ENCODE data around the gene THADA.

THADA gene

DNA sequence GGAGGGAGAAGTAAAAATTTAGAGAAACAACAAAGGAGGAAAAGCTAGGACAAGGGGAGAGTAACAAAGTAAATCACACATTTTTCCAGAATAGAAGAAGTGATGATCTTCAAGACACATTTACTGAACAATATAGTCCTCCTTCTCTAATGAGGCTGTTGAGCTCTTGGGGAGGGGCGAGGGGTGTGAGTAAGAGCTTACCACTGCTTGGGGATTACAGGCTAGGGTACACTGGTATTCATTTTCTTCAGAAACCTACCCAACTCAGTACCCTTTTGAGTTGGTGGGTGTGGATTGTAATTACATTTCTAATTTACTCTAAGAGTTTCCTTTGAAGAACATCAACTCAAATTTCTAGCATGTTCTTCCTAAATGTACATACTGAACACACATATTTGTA lies 211.7 kb downstream of the THADA start:
- Histone ChIP-seq H3K27ac (no peak overlapping the region), H3K4me1 (peaks cover 10% of the 10 kb centered on the region), H3K9me3 (ENCODE audit: control insufficient read depth, low read length) (no peaks in the 10 kb centered on the region), H3K4me2 (ENCODE audit: low read length) (no peak overlapping the region), H3K79me2 (peaks cover 2% of the 10 kb centered on the region), H3K4me3 (ENCODE audit: low read depth, low read length) (no peak overlapping the region), H3K27me3 (ENCODE audit: control insufficient read depth, insufficient read depth, low read length) (no peaks in the 10 kb centered on the region), H2AFZ (no peak overlapping the region), H3K36me3 (ENCODE audit: control insufficient read depth, insufficient read depth, low read length) (no peaks in the 10 kb centered on the region), H3K9ac (no peak overlapping the region)
- TF ChIP-seq, protein P1, sequence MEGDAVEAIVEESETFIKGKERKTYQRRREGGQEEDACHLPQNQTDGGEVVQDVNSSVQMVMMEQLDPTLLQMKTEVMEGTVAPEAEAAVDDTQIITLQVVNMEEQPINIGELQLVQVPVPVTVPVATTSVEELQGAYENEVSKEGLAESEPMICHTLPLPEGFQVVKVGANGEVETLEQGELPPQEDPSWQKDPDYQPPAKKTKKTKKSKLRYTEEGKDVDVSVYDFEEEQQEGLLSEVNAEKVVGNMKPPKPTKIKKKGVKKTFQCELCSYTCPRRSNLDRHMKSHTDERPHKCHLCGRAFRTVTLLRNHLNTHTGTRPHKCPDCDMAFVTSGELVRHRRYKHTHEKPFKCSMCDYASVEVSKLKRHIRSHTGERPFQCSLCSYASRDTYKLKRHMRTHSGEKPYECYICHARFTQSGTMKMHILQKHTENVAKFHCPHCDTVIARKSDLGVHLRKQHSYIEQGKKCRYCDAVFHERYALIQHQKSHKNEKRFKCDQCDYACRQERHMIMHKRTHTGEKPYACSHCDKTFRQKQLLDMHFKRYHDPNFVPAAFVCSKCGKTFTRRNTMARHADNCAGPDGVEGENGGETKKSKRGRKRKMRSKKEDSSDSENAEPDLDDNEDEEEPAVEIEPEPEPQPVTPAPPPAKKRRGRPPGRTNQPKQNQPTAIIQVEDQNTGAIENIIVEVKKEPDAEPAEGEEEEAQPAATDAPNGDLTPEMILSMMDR (IDR thresholded peaks at IDR 0.05), result no peak

DNA sequence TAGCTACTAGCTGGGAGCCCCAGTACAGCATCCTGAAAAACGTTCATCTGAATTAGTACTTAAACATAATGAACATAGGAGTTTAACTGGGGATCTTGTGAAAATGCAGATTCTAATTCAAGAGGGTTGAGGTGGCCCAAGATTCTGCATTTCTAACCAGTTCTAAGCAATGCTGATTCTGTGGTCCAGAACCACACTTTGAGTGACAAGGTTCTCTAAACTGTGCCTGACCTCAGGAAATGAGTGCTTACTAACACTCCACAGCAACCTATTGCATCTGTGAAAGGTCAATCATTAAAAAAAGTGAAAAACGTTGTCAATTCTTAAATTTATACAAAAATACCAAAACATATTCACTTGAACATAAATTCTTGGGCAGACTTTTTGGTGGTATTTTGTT lies 212.3 kb downstream of the THADA start:
- Histone ChIP-seq H3K79me2 (peaks cover 2% of the 10 kb centered on the region), H3K4me2 (ENCODE audit: low read length) (no peak overlapping the region), H3K9me3 (ENCODE audit: control insufficient read depth, low read length) (no peaks in the 10 kb centered on the region), H3K4me3 (ENCODE audit: low read depth, low read length) (no peak overlapping the region), H3K27me3 (ENCODE audit: control insufficient read depth, insufficient read depth, low read length) (no peaks in the 10 kb centered on the region), H3K9ac (no peak overlapping the region), H3K27ac (no peak overlapping the region), H3K4me1 (peaks cover 10% of the 10 kb centered on the region), H3K36me3 (ENCODE audit: control insufficient read depth, insufficient read depth, low read length) (no peaks in the 10 kb centered on the region), H2AFZ (no peak overlapping the region)
- TF ChIP-seq, protein P1 (IDR thresholded peaks at IDR 0.05), result no peak

DNA sequence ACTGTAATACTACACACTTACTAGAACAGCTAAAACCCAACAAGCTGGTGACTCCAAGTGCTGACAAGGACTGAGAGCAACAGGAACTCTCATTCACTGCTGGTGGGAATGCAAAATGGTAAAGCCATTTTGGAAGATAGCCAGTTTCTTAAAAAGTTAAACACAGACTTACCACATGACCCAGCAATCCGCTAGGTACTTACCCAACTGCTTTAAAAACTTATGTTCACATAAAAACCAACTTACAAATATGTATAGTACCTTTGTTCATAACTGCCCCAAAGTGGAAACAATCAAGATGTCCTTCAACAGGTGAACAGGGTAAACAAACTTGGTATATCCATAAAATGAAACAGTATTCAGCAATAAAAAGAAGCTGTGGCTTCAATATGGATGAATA lies 216.3 kb downstream of the THADA start:
- no peak overlapping the region for H3K27ac ChIP-seq
- no peak overlapping the region for H3K9ac ChIP-seq
- H2AFZ ChIP-seq, result no peak overlapping the region
- no peak overlapping the region for H3K4me3 ChIP-seq (ENCODE audit: low read depth, low read length)
- H3K9me3 ChIP-seq (ENCODE audit: control insufficient read depth, low read length), result no peaks in the 10 kb centered on the region
- H3K79me2 ChIP-seq, result peaks cover 2% of the 10 kb centered on the region
- no peaks in the 10 kb centered on the region for H3K27me3 ChIP-seq (ENCODE audit: control insufficient read depth, insufficient read depth, low read length)
- TF ChIP-seq, protein P1 (IDR thresholded peaks at IDR 0.05), result no peak
- peaks cover 16% of the 10 kb centered on the region for H3K4me1 ChIP-seq
- no peaks in the 10 kb centered on the region for H3K36me3 ChIP-seq (ENCODE audit: control insufficient read depth, insufficient read depth, low read length)
- no peak overlapping the region for H3K4me2 ChIP-seq (ENCODE audit: low read length)

DNA sequence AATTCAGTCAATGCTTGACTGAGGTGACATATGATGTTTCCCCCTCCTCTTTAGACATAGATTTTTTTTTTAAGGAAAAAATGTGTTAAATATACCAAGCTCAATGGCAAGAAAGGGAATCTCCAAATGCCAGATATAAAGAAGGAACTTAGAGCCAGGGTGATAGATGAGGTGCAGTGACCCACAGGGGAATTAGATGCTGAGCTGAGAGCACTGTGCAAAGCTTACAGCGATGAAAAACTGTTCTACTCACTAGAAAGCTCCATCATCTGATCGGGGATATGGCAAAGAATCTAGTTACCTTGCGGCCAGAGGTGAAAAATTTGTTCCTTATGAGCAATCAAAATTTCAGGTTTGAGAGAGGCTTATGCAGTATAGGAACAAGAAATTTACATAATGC lies 218.5 kb downstream of the THADA start:
- Histone ChIP-seq H3K9ac (no peak overlapping the region), H3K36me3 (ENCODE audit: control insufficient read depth, insufficient read depth, low read length) (no peaks in the 10 kb centered on the region), H3K4me3 (ENCODE audit: low read depth, low read length) (no peak overlapping the region), H2AFZ (no peak overlapping the region), H3K4me1 (peaks cover 16% of the 10 kb centered on the region), H3K9me3 (ENCODE audit: control insufficient read depth, low read length) (no peaks in the 10 kb centered on the region), H3K27me3 (ENCODE audit: control insufficient read depth, insufficient read depth, low read length) (no peaks in the 10 kb centered on the region), H3K4me2 (ENCODE audit: low read length) (no peak overlapping the region), H3K27ac (no peak overlapping the region), H3K79me2 (peaks cover 2% of the 10 kb centered on the region)
- TF ChIP-seq, protein P1 (IDR thresholded peaks at IDR 0.05), result no peak

DNA sequence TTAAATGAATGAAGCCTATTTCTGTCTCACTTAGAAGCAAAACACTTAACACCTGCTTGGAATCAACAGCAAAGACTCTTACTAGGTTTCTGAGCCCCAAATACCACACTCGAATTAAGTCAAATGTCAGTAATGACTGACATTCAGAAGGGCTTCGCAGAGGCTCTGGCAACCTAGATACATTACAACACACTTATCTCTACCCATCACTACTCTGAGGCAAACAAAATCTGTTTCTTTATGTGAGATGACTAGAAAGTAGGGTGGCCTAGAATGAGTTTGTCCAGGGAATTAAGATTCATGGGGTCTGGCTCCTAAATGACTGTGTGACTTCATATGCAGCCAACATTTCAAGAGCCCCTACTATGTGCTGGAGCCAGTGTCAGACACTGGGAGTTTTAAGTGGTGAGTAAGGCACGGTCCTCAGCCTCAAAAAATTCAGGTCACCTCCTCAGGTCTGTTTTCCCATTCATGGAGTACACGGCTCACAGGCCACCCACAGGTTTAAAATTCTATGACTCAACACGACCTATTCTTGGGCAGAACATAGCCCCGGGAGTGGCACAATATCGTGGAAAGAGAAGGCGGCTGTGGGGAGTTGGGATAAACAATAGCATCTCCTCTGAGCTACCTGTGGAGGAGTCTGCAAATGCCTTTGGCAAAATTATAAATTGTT lies 219.2 kb downstream of the THADA start:
- Histone ChIP-seq H3K27ac (peak overlapping the region; percentile 62), H3K79me2 (peaks cover 1% of the 10 kb centered on the region), H3K4me3 (ENCODE audit: low read depth, low read length) (no peak overlapping the region), H3K4me1 (peaks cover 16% of the 10 kb centered on the region), H3K4me2 (ENCODE audit: low read length) (no peak overlapping the region), H3K9me3 (ENCODE audit: control insufficient read depth, low read length) (no peaks in the 10 kb centered on the region), H3K9ac (no peak overlapping the region), H3K36me3 (ENCODE audit: control insufficient read depth, insufficient read depth, low read length) (no peaks in the 10 kb centered on the region), H3K27me3 (ENCODE audit: control insufficient read depth, insufficient read depth, low read length) (no peaks in the 10 kb centered on the region), H2AFZ (peak overlapping the region; percentile 12)
- TF ChIP-seq, protein P1 (IDR thresholded peaks at IDR 0.05), result no peak

Measured in parathyroid adenoma (tissue), 2 donors.